ENCODE measurements around the gene ILRUN.
"Not testable (repeated sequence)": the region's sequence is repeated elsewhere in the genome, so short reads cannot be mapped to it uniquely, and the experiment has no call there.

The ILRUN gene

GRCh38 chr6:34697544-34697836, 923 bp upstream of the ILRUN start:
- DNase-seq (ENCODE audit: low spot score) = no peak

DNA sequence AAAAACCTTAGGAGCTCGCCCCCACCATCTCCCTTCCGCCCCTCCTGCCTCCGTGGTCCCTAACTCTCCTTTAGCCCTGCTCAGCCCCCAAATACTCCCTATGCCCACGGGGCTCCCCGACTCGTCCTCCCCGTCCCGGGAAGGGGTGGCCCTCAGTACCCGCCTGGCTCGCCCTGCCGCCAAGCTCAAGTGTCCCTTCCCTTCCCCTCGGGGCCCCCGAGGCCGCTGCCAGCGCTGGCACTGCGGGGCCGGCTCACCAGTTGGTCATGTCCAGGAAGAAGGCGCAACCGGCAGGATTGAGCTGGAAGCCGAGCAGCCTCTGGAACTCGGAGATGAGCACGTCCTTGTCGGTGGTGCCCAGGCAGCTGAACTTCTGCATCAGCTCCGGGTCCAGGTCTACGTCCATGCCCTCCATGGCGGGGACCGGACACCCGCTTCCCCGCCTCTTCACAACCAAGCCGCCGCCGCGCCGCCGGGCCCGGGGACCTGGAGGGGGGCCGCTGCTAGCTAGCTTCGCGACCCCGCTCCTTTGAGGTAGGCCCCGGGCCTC, 303 bp downstream of the ILRUN start:
- DNase-seq (ENCODE audit: low spot score) = no peak

DNA sequence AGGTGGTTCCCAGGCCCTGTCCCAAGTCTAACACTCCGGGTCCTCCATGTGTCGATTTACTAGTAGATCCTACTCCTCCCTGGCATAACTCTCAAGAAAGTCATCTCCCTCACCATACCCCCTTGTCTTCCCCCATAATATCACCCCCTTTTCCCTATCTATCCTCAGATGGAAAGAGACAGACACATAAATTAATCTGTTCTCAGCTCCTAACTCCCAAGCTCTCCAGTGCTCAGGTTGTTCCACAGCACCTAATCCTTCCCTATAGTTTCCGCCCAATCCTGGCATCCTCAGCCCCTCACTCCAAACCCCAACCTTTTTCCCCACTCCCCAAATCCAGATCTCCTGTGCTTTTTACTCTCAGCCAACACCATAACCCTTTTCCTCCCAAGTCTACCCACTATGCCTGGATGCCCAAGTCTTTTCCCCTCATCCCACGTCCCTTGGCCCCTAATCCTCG, 808 bp downstream of the ILRUN start:
- no peak for DNase-seq (ENCODE audit: low spot score)

DNA sequence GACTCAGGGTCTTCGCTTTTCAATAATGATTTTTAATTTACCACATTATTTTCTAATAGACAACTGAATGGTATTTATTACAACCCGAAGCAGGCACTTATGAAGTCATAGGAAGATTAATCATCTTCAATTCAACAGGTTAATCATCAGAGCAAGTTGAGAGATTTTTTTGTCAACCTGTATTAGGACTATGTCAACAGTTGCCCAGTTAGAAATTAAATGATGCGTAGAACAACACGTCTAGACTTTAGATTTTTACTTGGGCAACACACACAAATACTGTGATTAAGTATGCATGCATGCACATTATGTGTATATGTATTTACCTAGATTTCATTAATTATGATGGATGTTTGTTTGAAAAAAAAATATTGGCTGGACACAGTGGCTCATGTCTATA, 4.3 kb downstream of the ILRUN start:
- DNase-seq (ENCODE audit: low spot score) = no peak

DNA sequence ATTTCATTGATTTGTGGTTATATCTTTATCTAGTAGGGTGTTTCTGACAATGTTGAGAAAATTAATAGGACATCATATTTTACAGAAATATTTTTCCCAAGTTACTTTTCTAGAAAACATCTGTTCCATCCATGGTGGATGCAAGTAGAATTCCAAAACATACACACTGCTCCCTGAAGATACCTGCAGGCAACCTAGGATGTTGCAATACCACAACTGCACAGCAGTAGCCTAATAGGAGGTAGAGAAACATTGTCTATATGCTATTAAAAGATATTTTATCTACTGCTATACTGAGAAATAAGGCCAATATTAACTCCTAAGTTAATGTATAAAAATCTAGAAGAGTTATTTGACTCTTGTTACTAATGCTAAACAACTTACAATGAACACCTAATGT, 6.8 kb downstream of the ILRUN start:
- no peak for DNase-seq (ENCODE audit: low spot score)

DNA sequence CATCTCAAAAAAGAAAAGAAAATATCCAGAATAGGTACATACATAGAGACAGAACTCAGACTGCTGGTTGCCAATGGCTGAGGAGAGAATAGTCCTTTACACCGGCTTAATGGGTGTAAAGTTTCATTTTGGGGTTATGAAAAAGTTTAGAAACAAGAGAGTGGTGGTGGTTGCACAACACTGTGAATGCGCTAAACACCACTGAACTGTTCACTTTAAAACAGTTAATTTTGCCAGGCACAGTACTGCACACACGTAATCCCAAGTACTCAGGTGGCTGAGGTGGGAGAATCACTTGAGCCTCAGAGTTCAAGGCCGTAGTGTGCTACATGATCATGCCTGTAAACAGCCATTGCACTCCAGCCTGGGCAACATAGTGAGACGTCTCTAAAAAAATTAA, 7.6 kb downstream of the ILRUN start:
- DNase-seq (ENCODE audit: low spot score) = no peak

DNA sequence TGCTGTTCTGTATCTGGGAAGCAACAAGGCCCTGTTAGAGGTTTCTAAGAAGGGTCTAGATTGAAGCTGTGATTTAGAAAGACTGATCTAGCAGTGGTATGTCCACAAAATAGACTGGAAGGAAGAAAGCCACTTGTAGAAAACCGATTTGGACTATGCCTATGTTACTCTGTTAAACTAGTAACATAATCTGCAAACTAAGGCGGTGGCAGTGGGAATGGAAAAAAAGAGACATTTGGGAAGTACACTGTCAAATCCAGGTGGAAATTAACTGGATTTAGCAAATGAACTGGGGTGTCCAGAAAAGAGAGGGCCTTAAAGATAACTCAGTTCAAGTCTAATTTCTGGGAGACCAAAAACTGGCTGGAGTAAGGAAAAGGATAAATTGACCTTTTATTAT, 11.6 kb downstream of the ILRUN start:
- no peak for DNase-seq (ENCODE audit: low spot score)

GRCh38 chr6:34684364-34684763, 12.2 kb downstream of the ILRUN start:
- DNase-seq (ENCODE audit: low spot score) = no peak

- DNase-seq (ENCODE audit: low spot score) = no peak
Observed at GRCh38 chr6:34680802-34681515, 15.6 kb downstream of the ILRUN start.

GRCh38 chr6:34680313-34680712, 16.3 kb downstream of the ILRUN start:
- DNase-seq (ENCODE audit: low spot score) = not testable (repeated sequence)

- DNase-seq (ENCODE audit: low spot score) = no peak
Observed at GRCh38 chr6:34679552-34680253, 16.9 kb downstream of the ILRUN start.

GRCh38 chr6:34676140-34676539, 20.4 kb downstream of the ILRUN start:
- DNase-seq (ENCODE audit: low spot score) = no peak

DNA sequence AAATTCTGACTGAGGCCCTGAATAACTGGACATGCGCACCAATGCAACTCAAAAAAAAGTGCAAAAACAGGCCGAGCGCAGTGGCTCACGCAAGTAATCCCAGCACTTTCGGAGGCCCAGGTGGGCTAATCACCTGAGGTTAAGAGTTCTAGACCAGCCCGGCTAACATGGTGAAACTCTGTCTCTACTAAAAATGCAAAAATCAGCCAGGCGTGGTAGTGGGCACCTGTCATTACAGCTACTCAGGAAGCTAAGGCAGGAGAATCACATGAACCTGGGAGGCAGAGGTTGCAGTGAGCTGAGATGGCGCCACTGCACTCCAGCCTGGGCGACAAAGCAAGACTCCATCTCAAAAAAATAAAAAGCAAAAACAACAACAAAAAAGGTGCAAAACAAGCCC, 21.6 kb downstream of the ILRUN start:
- peak; percentile 79 for DNase-seq (ENCODE audit: low spot score)

GRCh38 chr6:34674268-34674639, 22.3 kb downstream of the ILRUN start:
- no peak for DNase-seq (ENCODE audit: low spot score)

DNA sequence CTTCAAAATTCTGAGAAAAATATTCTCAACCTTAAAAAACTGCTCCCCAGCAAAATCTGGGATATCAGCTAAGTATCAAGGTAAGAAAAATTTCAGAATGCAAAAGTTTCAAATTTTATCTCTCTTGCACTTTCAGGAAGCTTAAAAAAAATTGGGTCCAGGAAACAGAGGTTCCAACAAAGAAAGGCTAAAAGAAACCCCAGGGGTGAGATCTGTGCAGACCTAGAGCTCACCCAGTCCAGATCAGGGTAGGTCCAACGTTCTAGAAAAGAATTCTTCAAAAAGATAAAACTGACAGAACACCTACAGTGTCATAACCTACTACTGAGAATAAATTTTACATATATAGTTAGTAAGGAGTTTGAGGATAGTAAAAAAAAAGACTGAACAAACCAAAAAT, 23.5 kb downstream of the ILRUN start:
- DNase-seq (ENCODE audit: low spot score) = peak; percentile 43

DNA sequence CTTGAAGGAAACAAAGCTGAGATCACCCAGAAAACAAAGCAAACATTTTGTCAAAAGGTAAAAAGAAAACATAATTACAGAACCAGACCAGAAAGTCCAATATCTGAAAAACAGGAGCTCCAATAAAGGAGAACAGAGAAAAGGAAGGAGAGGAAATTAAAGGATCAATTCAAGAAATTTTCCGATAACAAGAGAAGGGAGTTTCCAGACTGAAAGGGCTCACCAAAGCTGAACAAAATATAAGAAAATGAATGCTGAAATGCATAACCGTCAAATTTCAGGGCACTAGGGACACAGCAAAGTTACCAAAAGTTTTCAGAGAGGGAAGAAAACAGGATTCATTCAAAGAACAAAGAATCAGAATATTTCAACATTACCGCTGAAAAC, 23.9 kb downstream of the ILRUN start:
- DNase-seq (ENCODE audit: low spot score) = peak; percentile 42

DNA sequence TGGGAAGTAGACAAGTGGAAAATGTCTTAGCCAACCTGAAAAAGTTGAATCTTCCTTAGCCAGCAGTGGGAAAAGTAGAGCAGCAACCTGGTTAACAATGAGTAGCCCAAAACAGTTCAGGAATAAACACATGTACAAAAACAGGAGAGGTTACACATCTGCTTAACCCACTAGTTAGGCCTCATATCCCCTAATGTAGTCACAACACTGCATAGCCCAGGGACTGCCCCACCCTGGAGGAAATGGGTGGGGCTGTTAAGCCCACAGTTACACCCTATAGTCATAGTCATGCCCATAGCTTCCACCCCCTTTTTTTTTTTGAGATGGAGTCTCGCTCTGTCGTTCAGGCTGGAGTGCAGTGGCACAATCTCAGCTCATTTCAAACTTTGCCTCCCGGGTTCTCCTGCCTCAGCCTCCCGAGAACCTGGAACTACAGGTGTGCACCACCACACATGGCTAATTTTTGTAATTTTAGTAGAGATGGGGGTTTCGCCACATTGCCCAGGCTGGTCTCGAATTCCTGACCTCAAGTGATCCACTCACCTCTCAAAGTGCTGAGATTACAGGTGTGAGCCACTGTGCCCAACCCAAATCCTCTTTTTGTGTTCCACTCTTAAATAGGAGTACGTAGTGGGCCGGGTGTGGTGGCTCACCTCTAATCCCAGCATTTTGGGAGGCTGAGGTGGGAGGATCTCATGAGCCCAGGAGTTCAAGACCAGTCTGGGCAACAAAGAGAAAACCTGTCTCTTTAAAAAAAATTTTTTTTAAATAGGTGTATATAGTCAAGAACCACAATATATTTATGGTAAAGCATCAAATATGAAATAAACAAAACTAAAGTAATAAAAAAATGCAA, 24.5 kb downstream of the ILRUN start:
- DNase-seq (ENCODE audit: low spot score) = peak; percentile 85

GRCh38 chr6:34671367-34671766, 25.2 kb downstream of the ILRUN start:
- DNase-seq (ENCODE audit: low spot score) = no peak

GRCh38 chr6:34668799-34669198, 27.8 kb downstream of the ILRUN start:
- not testable (repeated sequence) for DNase-seq (ENCODE audit: low spot score)

DNA sequence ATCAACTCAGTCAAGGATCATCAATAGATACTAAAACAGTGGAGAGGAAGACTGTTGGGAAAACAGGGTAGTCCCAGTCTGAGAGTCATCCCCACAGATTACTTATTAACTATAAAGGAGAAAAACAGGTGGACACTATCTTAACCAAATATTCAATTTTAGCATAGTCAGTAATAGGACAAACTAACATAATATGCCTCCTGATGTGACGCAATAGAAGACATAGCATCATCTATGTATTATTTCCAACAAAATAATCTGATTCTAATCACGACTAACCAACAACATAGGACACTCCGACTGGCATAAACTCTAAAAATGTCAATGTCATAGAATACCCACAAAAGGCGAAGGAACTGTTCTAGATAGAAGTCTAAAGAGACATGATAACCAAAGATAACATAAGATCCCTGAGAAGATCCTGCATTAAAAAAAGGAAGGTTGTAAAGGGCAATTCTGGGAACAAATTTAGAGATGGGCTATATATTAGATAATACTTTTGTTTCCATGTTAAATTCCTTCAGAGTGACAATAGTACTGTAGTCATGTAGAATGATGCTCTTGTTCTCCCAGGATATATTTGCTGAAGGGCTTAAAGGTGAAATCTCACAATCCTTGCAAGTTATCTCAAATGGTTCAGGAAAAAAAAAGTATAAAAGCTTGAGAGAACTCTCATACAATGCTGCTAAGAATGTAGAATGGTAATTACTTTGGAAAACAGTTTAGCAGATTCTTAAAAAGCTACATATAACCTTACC, 28.9 kb downstream of the ILRUN start:
- DNase-seq (ENCODE audit: low spot score) = no peak

DNA sequence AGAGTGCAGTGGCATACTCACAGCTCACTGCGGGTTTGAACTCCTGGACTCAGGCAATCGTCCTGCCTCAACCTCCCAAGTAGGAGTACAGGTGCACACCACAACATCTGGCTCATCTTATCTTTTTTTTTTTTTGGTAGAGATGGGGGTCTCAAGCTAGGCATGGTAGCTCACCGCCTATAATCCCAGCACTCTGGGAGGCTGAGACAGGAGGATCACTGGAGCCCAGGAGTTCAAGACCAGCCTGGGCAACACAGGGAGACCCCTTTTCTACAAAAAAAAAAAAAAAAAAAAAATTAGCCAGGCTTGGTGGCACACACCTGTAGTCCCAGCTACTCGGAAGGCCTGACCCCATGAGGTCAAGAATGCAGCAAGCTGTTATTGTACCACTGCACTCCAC, 31.5 kb downstream of the ILRUN start:
- no peak for DNase-seq (ENCODE audit: low spot score)

Data from NAMALWA (cell line).